HG03520 (cell line): Measurements from ENCODE around the gene AFAP1L2.
"Not testable (repeated sequence)": the region's sequence is repeated elsewhere in the genome, so short reads cannot be mapped to it uniquely, and the experiment has no call there.

Experiments
- ATAC-seq: cut with Tn5 transposase; IDR thresholded peaks from one replicate; pipeline ENCODE4 v1.9.1; 2021; ENCODE audit warnings: mild to moderate bottlenecking, moderate library complexity; ENCODE audit not compliant: unreplicated experiment

Gene AFAP1L2

GRCh38 chr10:114342976-114343375 is 61.3 kb downstream of the AFAP1L2 start:
- ATAC-seq: no peak

GRCh38 chr10:114340816-114341215 is 63.5 kb downstream of the AFAP1L2 start:
- ATAC-seq: no peak

- no peak for ATAC-seq
Observed at GRCh38 chr10:114337510-114338462, 66.5 kb downstream of the AFAP1L2 start.

- ATAC-seq: no peak
Observed at GRCh38 chr10:114336823-114337509, 67.3 kb downstream of the AFAP1L2 start.

GRCh38 chr10:114335614-114336013 is 68.7 kb downstream of the AFAP1L2 start:
- ATAC-seq: no peak

GRCh38 chr10:114334301-114334700 is 70.0 kb downstream of the AFAP1L2 start:
- no peak for ATAC-seq

GRCh38 chr10:114333441-114333840 is 70.9 kb downstream of the AFAP1L2 start:
- ATAC-seq: not testable (repeated sequence)

- no peak for ATAC-seq
Observed at GRCh38 chr10:114332301-114333192, 71.8 kb downstream of the AFAP1L2 start.

- no peak for ATAC-seq
Observed at GRCh38 chr10:114329634-114330365, 74.5 kb downstream of the AFAP1L2 start.

- ATAC-seq: no peak
Observed at GRCh38 chr10:114328874-114329273, 75.4 kb downstream of the AFAP1L2 start.

- ATAC-seq: no peak
Observed at GRCh38 chr10:114328441-114328812, 75.9 kb downstream of the AFAP1L2 start.

GRCh38 chr10:114327537-114328440 is 76.5 kb downstream of the AFAP1L2 start:
- no peak for ATAC-seq

GRCh38 chr10:114326795-114327194 is 77.5 kb downstream of the AFAP1L2 start:
- ATAC-seq: no peak

GRCh38 chr10:114323023-114323422 is 81.3 kb downstream of the AFAP1L2 start:
- ATAC-seq: no peak

GRCh38 chr10:114322344-114322743 is 82.0 kb downstream of the AFAP1L2 start:
- ATAC-seq: no peak

GRCh38 chr10:114320249-114321116 is 83.8 kb downstream of the AFAP1L2 start:
- ATAC-seq: no peak

GRCh38 chr10:114319406-114320248 is 84.7 kb downstream of the AFAP1L2 start:
- no peak for ATAC-seq
